ENCODE data around the gene SAMD8.

SAMD8 gene

GRCh38 chr10:75111365-75111906 lies at the start of gene SAMD8:
Gene SAMD8 (plus strand): TSS chr10:75111656. CDS start chr10:75150529, 38,873 bp downstream.
- peak; percentile 87 to 93 for DNase-seq (ENCODE audit: low read depth in 2 of 2)

GRCh38 chr10:75061709-75062505 lies 49.5 kb upstream of the SAMD8 start:
- DNase-seq (ENCODE audit: low read depth in 2 of 2), result no peak

- no peak for DNase-seq (ENCODE audit: low read depth in 2 of 2)
Observed at GRCh38 chr10:75062506-75063299, 48.8 kb upstream of the SAMD8 start.

GRCh38 chr10:75063461-75064230 lies 47.8 kb upstream of the SAMD8 start:
- no peak for DNase-seq (ENCODE audit: low read depth in 2 of 2)

- no peak for DNase-seq (ENCODE audit: low read depth in 2 of 2)
Observed at GRCh38 chr10:75065076-75065475, 46.4 kb upstream of the SAMD8 start.

GRCh38 chr10:75066271-75066670 lies 45.2 kb upstream of the SAMD8 start:
- no peak for DNase-seq (ENCODE audit: low read depth in 2 of 2)

GRCh38 chr10:75067272-75067671 lies 44.2 kb upstream of the SAMD8 start:
- DNase-seq (ENCODE audit: low read depth in 2 of 2), result no peak

GRCh38 chr10:75068523-75068922 lies 42.9 kb upstream of the SAMD8 start:
- DNase-seq (ENCODE audit: low read depth in 2 of 2), result no peak

GRCh38 chr10:75070476-75070875 lies 41.0 kb upstream of the SAMD8 start:
- DNase-seq (ENCODE audit: low read depth in 2 of 2), result no peak

- no peak for DNase-seq (ENCODE audit: low read depth in 2 of 2)
Observed at GRCh38 chr10:75070961-75071428, 40.5 kb upstream of the SAMD8 start.

GRCh38 chr10:75071756-75072155 lies 39.7 kb upstream of the SAMD8 start:
- DNase-seq (ENCODE audit: low read depth in 2 of 2), result no peak

GRCh38 chr10:75072727-75073126 lies 38.7 kb upstream of the SAMD8 start:
- DNase-seq (ENCODE audit: low read depth in 2 of 2), result no peak

GRCh38 chr10:75073442-75073841 lies 38.0 kb upstream of the SAMD8 start:
- no peak for DNase-seq (ENCODE audit: low read depth in 2 of 2)

- no peak for DNase-seq (ENCODE audit: low read depth in 2 of 2)
Observed at GRCh38 chr10:75074711-75075445, 36.6 kb upstream of the SAMD8 start.

- no peak for DNase-seq (ENCODE audit: low read depth in 2 of 2)
Observed at GRCh38 chr10:75076348-75076747, 35.1 kb upstream of the SAMD8 start.

- DNase-seq (ENCODE audit: low read depth in 2 of 2), result no peak
Observed at GRCh38 chr10:75079436-75080083, 31.9 kb upstream of the SAMD8 start.

- no peak for DNase-seq (ENCODE audit: low read depth in 2 of 2)
Observed at GRCh38 chr10:75080554-75080953, 30.9 kb upstream of the SAMD8 start.

GRCh38 chr10:75081379-75081778 lies 30.1 kb upstream of the SAMD8 start:
- DNase-seq (ENCODE audit: low read depth in 2 of 2), result no peak

GRCh38 chr10:75083972-75084833 lies 27.3 kb upstream of the SAMD8 start:
- no peak for DNase-seq (ENCODE audit: low read depth in 2 of 2)

Measured in activated CD8-positive, alpha-beta memory T cell treated with anti-CD3 and anti-CD28 coated beads for 4 hours (primary cell).